GM23338 (cell line): ENCODE data around the gene SFT2D2. TPM values are rescaled to one million over a fixed set of nuclear protein-coding genes. Genes with fewer than 3 reads are reported as not detected.
A peak's percentile ranks its signal among the peaks of the same experiment; 100 is the strongest.

ENCODE experiments used
- ATAC-seq: fragments of 200-7000 bp; cut with Tn5 transposase; 3 replicates; pipeline ENCODE4 v1.9.1; 2020
- DNase-seq: peaks from one replicate; pipeline ENCODE4 v3.0.0-alpha.2; 2015; ENCODE audit warnings: low spot score
- H2AFZ ChIP-seq: fragments of 200-600 bp; sonication (generic); 2 replicates; pipeline ENCODE4 v1.8.0; 2016; ENCODE audit warnings: antibody characterized with exemption, mild to moderate bottlenecking, moderate library complexity
- H3F3A ChIP-seq: fragments of 200-600 bp; sonication (generic); replicated peaks from 2 replicates; pipeline ENCODE4 v1.8.0; 2017; ENCODE audit warnings: antibody characterized with exemption, mixed run types, low read depth
- H3K27ac ChIP-seq: fragments of 200-600 bp; sonication (generic); 2 replicates; pipeline ENCODE4 v1.6.1; 2016; ENCODE audit warnings: low read depth
- H3K27me3 ChIP-seq: fragments of 200-600 bp; sonication (generic); 2 replicates; pipeline ENCODE4 v1.8.0; 2016; ENCODE audit warnings: mild to moderate bottlenecking, mixed run types, moderate library complexity; ENCODE audit not compliant: insufficient read depth
- H3K36me3 ChIP-seq: fragments of 200-600 bp; sonication (generic); 2 replicates; pipeline ENCODE4 v1.8.0; 2016; ENCODE audit warnings: mild to moderate bottlenecking; ENCODE audit not compliant: insufficient read depth
- H3K4me1 ChIP-seq: fragments of 200-600 bp; sonication (generic); 2 replicates; pipeline ENCODE4 v1.8.0; 2016; ENCODE audit warnings: mild to moderate bottlenecking, moderate library complexity; ENCODE audit not compliant: insufficient read depth
- H3K4me2 ChIP-seq: fragments of 200-600 bp; sonication (generic); 2 replicates; pipeline ENCODE4 v1.7.1; 2017; ENCODE audit warnings: mixed run types
- H3K4me3 ChIP-seq: fragments of 200-600 bp; sonication (generic); 2 replicates; pipeline ENCODE4 v1.6.1; 2016; ENCODE audit warnings: mixed run types
- H3K79me2 ChIP-seq: fragments of 200-600 bp; sonication (generic); replicated peaks from 2 replicates; pipeline ENCODE4 v1.8.0; 2017; ENCODE audit warnings: mild to moderate bottlenecking; ENCODE audit not compliant: insufficient read depth
- H3K9me2 ChIP-seq: fragments of 200-600 bp; sonication (generic); 2 replicates; pipeline ENCODE4 v1.8.0; 2017; ENCODE audit not compliant: insufficient read depth
- H4K20me1 ChIP-seq: fragments of 200-600 bp; sonication (generic); replicated peaks from 2 replicates; pipeline ENCODE4 v1.8.0; 2017; ENCODE audit warnings: mild to moderate bottlenecking; ENCODE audit not compliant: insufficient read depth
- H3K27ac Mint-ChIP-seq: 2 replicates; pipeline ENCODE4 v1.8.0; 2020; ENCODE audit warnings: inconsistent platforms, mild to moderate bottlenecking, moderate library complexity, mixed read lengths
- H3K27me3 Mint-ChIP-seq: 3 replicates; pipeline ENCODE4 v1.8.0; 2022; ENCODE audit warnings: low read depth, mild to moderate bottlenecking, moderate library complexity, mixed read lengths, inconsistent platforms; ENCODE audit not compliant: insufficient read depth, poor library complexity
- H3K36me3 Mint-ChIP-seq: 3 replicates; pipeline ENCODE4 v1.8.0; 2021; ENCODE audit warnings: low read depth, mild to moderate bottlenecking, inconsistent platforms, moderate library complexity, mixed read lengths
- H3K4me1 Mint-ChIP-seq: 3 replicates; pipeline ENCODE4 v1.8.0; 2020; ENCODE audit warnings: mild to moderate bottlenecking, inconsistent platforms, mixed read lengths
- H3K4me3 Mint-ChIP-seq: 3 replicates; pipeline ENCODE4 v1.8.0; 2021; ENCODE audit warnings: moderate library complexity, mild to moderate bottlenecking, inconsistent platforms, mixed read lengths
- H3K9me3 Mint-ChIP-seq: 3 replicates; pipeline ENCODE4 v1.8.0; 2020; ENCODE audit warnings: moderate library complexity, mild to moderate bottlenecking, inconsistent platforms, mixed read lengths
- CREB1 ChIP-seq: fragments of 250-450 bp; sonication (Bioruptor Pico); IDR thresholded peaks from 2 replicates; pipeline ENCODE4 v1.5.0; 2020; ENCODE audit warnings: low read depth, mild to moderate bottlenecking, moderate library complexity
- CTCF ChIP-seq, 2 experiments: fragments of 200-600 bp in 1 of 2; sonication (generic) in 1 of 2; conservative IDR thresholded peaks; 2 replicates each; pipeline versions ENCODE4 v1.5.1 to v1.6.1; 2016 to 2017; ENCODE audit warnings: antibody characterized with exemption in 2 of 2, low read depth in 2 of 2, mild to moderate bottlenecking in 2 of 2, moderate library complexity in 1 of 2
- ETS1 ChIP-seq: IDR thresholded peaks from 2 replicates; pipeline ENCODE4 v1.6.1; 2016; ENCODE audit warnings: antibody characterized with exemption
- EZH2 ChIP-seq: fragments of 200-600 bp; sonication (generic); IDR thresholded peaks from one replicate; pipeline ENCODE4 v1.8.0; 2017; ENCODE audit warnings: antibody characterized with exemption, mild to moderate bottlenecking, low read depth; ENCODE audit not compliant: unreplicated experiment
- JUNB ChIP-seq: IDR thresholded peaks from one replicate; pipeline ENCODE4 v1.6.1; 2016; ENCODE audit warnings: antibody characterized with exemption; ENCODE audit not compliant: unreplicated experiment
- NANOG ChIP-seq: IDR thresholded peaks from 2 replicates; pipeline ENCODE4 v1.6.1; 2016; ENCODE audit warnings: antibody characterized with exemption, borderline replicate concordance
- POLR2AphosphoS5 ChIP-seq: IDR thresholded peaks from 2 replicates; pipeline ENCODE4 v1.6.1; 2016; ENCODE audit warnings: antibody characterized with exemption, low read depth
- REST ChIP-seq: IDR thresholded peaks from one replicate; pipeline ENCODE4 v1.6.1; 2018; ENCODE audit warnings: antibody characterized with exemption; ENCODE audit not compliant: unreplicated experiment
- ZNF114 ChIP-seq: fragments of 250-450 bp; sonication (Bioruptor Pico); IDR thresholded peaks from 2 replicates; pipeline ENCODE4 v1.5.0; 2020; ENCODE audit warnings: mild to moderate bottlenecking, moderate library complexity
- ZNF331 ChIP-seq: fragments of 250-450 bp; sonication (Bioruptor Pico); IDR thresholded peaks from 2 replicates; pipeline ENCODE4 v1.5.0; 2020; ENCODE audit warnings: low read depth, mild to moderate bottlenecking, moderate library complexity
- polyA plus RNA-seq: library from polyadenylated mRNA; unstranded; fragments of >200 nt; fragmentation: Nextera tagmentation; extraction: Ambion mirVana; gene quantifications from 2 replicates; pipeline ENCODE4 v1.2.1, GENCODE V29; 2016
- total RNA-seq: library from RNA; depleted of rRNA; stranded (reverse); fragments of >200 nt; shearing (Covaris generic); gene quantifications from 2 replicates; pipeline ENCODE4 v1.2.3, GENCODE V29; 2014

SFT2D2 gene
- total and polyA plus RNA-seq, 2 experiments from 2014 or later: 7.6 to 27.2 TPM

GRCh38 chr1:168295411-168296114 is 69.8 kb downstream of the SFT2D2 start:
- H3K27me3 Mint-ChIP-seq: peaks cover 1% of the 10 kb centered on the region
- ATAC-seq: no peak
- no peaks in the 10 kb centered on the region for H3K79me2 ChIP-seq
- no peaks in the 10 kb centered on the region; the same call in 1 of the 2 replicates for H3K9me2 ChIP-seq
- H3F3A ChIP-seq: no peaks in the 10 kb centered on the region
- H3K36me3 Mint-ChIP-seq: no peaks in the 10 kb centered on the region
- peaks cover 13% of the 10 kb centered on the region for H3K4me1 ChIP-seq
- H3K27ac Mint-ChIP-seq: no peak overlapping the region
- H3K9me3 Mint-ChIP-seq: no peaks in the 10 kb centered on the region; the same call in 2 of the 3 replicates
- H3K36me3 ChIP-seq: no peaks in the 10 kb centered on the region
- TF ChIP-seq ETS1: no peak
- TF ChIP-seq ZNF114: no peak
- TF ChIP-seq REST: peak; percentile 35
- no peak for TF ChIP-seq CTCF (conservative IDR thresholded peaks at IDR 0.05; ENCODE audit: low read depth in 2 of 2)
- H3K27ac ChIP-seq: no peak overlapping the region
- H3K4me2 ChIP-seq: no peak overlapping the region
- H3K27me3 ChIP-seq: no peaks in the 10 kb centered on the region
- peaks cover 10% of the 10 kb centered on the region for H3K4me1 Mint-ChIP-seq
- no peaks in the 10 kb centered on the region for H4K20me1 ChIP-seq
- H2AFZ ChIP-seq: no peak overlapping the region
- no peak for DNase-seq
- H3K4me3 Mint-ChIP-seq: no peak overlapping the region
- no peak overlapping the region for H3K4me3 ChIP-seq

- H3K27ac ChIP-seq: no peak overlapping the region
- Mint-ChIP-seq H3K4me3 (no peak overlapping the region), H3K9me3 (no peaks in the 10 kb centered on the region; the same call in 2 of the 3 replicates), H3K4me1 (no peaks in the 10 kb centered on the region), H3K27me3 (peaks cover 1% of the 10 kb centered on the region), H3K36me3 (no peaks in the 10 kb centered on the region), H3K27ac (no peak overlapping the region)
- H3K27me3 ChIP-seq: no peaks in the 10 kb centered on the region
- no peak overlapping the region for H3K4me3 ChIP-seq
- H3F3A ChIP-seq: no peaks in the 10 kb centered on the region
- no peak overlapping the region for H3K4me2 ChIP-seq
- ATAC-seq (no peak), DNase-seq (no peak)
- no peaks in the 10 kb centered on the region for H3K4me1 ChIP-seq
- no peaks in the 10 kb centered on the region for H3K79me2 ChIP-seq
- no peaks in the 10 kb centered on the region; the same call in 1 of the 2 replicates for H3K9me2 ChIP-seq
- no peak for TF ChIP-seq ZNF331 (CRISPR knock-in tag)
- TF ChIP-seq NANOG: no peak
- no peak for TF ChIP-seq POLR2AphosphoS5
- no peak for TF ChIP-seq JUNB
- no peak for TF ChIP-seq CTCF (conservative IDR thresholded peaks at IDR 0.05; ENCODE audit: low read depth in 2 of 2)
- TF ChIP-seq EZH2: no peak
- no peak for TF ChIP-seq CREB1
- no peak for TF ChIP-seq ETS1
- no peak for TF ChIP-seq ZNF114
- no peaks in the 10 kb centered on the region for H3K36me3 ChIP-seq
- no peak overlapping the region for H2AFZ ChIP-seq
- no peaks in the 10 kb centered on the region for H4K20me1 ChIP-seq
These were observed 71.4 kb downstream of the SFT2D2 start for GRCh38 chr1:168297019-168297730.
